ENCODE measurements around the gene SPIC.

DNA sequence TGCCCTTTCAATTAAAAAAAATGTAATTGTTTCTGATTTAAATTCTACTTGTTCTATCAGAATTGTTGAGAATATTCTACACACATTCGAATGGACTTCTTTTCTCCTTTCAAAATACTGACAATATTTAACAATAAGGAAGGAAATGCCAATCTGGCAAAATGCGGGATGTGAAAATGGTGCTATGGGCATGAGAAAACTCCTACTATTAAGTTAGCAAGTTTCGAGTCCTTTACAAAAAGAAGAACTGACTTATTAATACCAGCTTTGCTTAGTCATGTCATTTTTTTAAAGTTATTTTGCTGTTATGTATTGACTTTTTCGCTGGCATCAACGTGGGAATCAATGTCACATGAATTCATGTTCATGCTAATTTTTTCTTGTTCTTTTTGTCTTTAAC, 35.9 kb upstream of the SPIC start:
- no peak for TF ChIP-seq CTCF (IDR thresholded peaks at IDR 0.05; ENCODE audit: insufficient read depth, low read length)
- no peak for TF ChIP-seq GABPA (IDR thresholded peaks at IDR 0.05; ENCODE audit: low read depth)
- TF ChIP-seq POLR2AphosphoS5 (IDR thresholded peaks at IDR 0.05; ENCODE audit: low read depth) = no peak
- TF ChIP-seq, protein P1, sequence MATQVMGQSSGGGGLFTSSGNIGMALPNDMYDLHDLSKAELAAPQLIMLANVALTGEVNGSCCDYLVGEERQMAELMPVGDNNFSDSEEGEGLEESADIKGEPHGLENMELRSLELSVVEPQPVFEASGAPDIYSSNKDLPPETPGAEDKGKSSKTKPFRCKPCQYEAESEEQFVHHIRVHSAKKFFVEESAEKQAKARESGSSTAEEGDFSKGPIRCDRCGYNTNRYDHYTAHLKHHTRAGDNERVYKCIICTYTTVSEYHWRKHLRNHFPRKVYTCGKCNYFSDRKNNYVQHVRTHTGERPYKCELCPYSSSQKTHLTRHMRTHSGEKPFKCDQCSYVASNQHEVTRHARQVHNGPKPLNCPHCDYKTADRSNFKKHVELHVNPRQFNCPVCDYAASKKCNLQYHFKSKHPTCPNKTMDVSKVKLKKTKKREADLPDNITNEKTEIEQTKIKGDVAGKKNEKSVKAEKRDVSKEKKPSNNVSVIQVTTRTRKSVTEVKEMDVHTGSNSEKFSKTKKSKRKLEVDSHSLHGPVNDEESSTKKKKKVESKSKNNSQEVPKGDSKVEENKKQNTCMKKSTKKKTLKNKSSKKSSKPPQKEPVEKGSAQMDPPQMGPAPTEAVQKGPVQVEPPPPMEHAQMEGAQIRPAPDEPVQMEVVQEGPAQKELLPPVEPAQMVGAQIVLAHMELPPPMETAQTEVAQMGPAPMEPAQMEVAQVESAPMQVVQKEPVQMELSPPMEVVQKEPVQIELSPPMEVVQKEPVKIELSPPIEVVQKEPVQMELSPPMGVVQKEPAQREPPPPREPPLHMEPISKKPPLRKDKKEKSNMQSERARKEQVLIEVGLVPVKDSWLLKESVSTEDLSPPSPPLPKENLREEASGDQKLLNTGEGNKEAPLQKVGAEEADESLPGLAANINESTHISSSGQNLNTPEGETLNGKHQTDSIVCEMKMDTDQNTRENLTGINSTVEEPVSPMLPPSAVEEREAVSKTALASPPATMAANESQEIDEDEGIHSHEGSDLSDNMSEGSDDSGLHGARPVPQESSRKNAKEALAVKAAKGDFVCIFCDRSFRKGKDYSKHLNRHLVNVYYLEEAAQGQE (IDR thresholded peaks at IDR 0.05; ENCODE audit: insufficient replicate concordance, low read depth) = no peak
